GM18873 (cell line): ENCODE results near the gene C2CD4B.

ENCODE experiments used
- ATAC-seq: cut with Tn5 transposase; IDR thresholded peaks from one replicate; pipeline ENCODE4 v1.9.1; 2021; ENCODE audit warnings: mild to moderate bottlenecking, moderate library complexity, moderate number of reproducible peaks; ENCODE audit not compliant: unreplicated experiment, low FRiP score

The C2CD4B gene

GRCh38 chr15:62165104-62165792 lies at the start of gene C2CD4B:
Gene C2CD4B, minus strand, starts transcription at chr15:62165285. Its CDS starts 301 bp downstream, at chr15:62164984.
- ATAC-seq: no peak

- ATAC-seq: no peak
Measured at GRCh38 chr15:62212741-62213140, 47.7 kb upstream of the C2CD4B start.

- ATAC-seq: no peak
Measured at GRCh38 chr15:62211348-62211747, 46.3 kb upstream of the C2CD4B start.

- no peak for ATAC-seq
Measured at GRCh38 chr15:62209821-62210220, 44.7 kb upstream of the C2CD4B start.

GRCh38 chr15:62209322-62209721 lies 44.2 kb upstream of the C2CD4B start:
- ATAC-seq: no peak

- no peak for ATAC-seq
Measured at GRCh38 chr15:62208884-62209283, 43.8 kb upstream of the C2CD4B start.

- ATAC-seq: no peak
Measured at GRCh38 chr15:62208367-62208766, 43.3 kb upstream of the C2CD4B start.

- ATAC-seq: no peak
Measured at GRCh38 chr15:62190675-62191074, 25.6 kb upstream of the C2CD4B start.

GRCh38 chr15:62190274-62190673 lies 25.2 kb upstream of the C2CD4B start:
- ATAC-seq: no peak

GRCh38 chr15:62188744-62189143 lies 23.7 kb upstream of the C2CD4B start:
- ATAC-seq: no peak

- ATAC-seq: no peak
Measured at GRCh38 chr15:62187910-62188309, 22.8 kb upstream of the C2CD4B start.

- no peak for ATAC-seq
Measured at GRCh38 chr15:62187425-62187824, 22.3 kb upstream of the C2CD4B start.

- ATAC-seq: no peak
Measured at GRCh38 chr15:62186578-62186977, 21.5 kb upstream of the C2CD4B start.

GRCh38 chr15:62183130-62183529 lies 18.0 kb upstream of the C2CD4B start:
- no peak for ATAC-seq

GRCh38 chr15:62173215-62173614 lies 8.1 kb upstream of the C2CD4B start:
- ATAC-seq: no peak

- ATAC-seq: no peak
Measured at GRCh38 chr15:62171882-62172281, 6.8 kb upstream of the C2CD4B start.

GRCh38 chr15:62165793-62166375 lies 799 bp upstream of the C2CD4B start:
- no peak for ATAC-seq

GRCh38 chr15:62164396-62165103 lies 535 bp downstream of the C2CD4B start:
- ATAC-seq: no peak

GRCh38 chr15:62164014-62164395 lies 1.1 kb downstream of the C2CD4B start:
- ATAC-seq: no peak

GRCh38 chr15:62163397-62164013 lies 1.6 kb downstream of the C2CD4B start:
- no peak for ATAC-seq

GRCh38 chr15:62153228-62153627 lies 11.9 kb downstream of the C2CD4B start:
- ATAC-seq: no peak
